Retinal pigment epithelial cell (primary cell): Measurements from ENCODE around the gene CCDC185.

Experiments
- DNase-seq: peaks from one replicate; pipeline ENCODE4 v3.0.0-alpha.2; 2010; ENCODE audit warnings: low read depth
- H3K4me3 ChIP-seq: 2 replicates; pipeline ENCODE4 v1.5.1; 2011; ENCODE audit warnings: mild to moderate bottlenecking, low read length, control low read depth, moderate library complexity
- TF ChIP-seq, protein P1 (sequence below): conservative IDR thresholded peaks from 2 replicates; pipeline ENCODE4 v1.5.1; 2011; ENCODE audit warnings: low read depth, low read length, control low read depth, inconsistent platforms

Gene CCDC185

DNA sequence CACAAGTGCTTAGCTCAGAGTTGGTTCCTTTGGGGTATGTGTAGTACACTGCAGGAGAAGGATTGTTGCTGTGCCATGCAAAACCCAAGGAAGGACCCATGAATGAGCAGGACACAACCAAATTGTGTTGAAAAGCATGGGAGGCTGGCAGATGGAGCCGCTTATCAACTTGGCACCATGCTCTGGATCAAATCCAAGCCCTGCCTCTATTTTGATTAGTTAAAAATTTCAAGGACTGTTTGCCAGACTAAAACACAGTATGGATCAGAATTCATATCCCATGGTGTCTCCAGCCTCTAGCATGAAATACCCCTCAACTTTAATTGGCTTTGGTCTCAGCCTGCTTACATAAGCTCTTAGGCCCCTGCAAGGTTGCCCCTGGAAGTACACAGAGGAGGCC is 27.8 kb downstream of the CCDC185 start:
- TF ChIP-seq, protein P1, sequence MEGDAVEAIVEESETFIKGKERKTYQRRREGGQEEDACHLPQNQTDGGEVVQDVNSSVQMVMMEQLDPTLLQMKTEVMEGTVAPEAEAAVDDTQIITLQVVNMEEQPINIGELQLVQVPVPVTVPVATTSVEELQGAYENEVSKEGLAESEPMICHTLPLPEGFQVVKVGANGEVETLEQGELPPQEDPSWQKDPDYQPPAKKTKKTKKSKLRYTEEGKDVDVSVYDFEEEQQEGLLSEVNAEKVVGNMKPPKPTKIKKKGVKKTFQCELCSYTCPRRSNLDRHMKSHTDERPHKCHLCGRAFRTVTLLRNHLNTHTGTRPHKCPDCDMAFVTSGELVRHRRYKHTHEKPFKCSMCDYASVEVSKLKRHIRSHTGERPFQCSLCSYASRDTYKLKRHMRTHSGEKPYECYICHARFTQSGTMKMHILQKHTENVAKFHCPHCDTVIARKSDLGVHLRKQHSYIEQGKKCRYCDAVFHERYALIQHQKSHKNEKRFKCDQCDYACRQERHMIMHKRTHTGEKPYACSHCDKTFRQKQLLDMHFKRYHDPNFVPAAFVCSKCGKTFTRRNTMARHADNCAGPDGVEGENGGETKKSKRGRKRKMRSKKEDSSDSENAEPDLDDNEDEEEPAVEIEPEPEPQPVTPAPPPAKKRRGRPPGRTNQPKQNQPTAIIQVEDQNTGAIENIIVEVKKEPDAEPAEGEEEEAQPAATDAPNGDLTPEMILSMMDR: no peak
- DNase-seq: no peak
- H3K4me3 ChIP-seq: no peak overlapping the region

DNA sequence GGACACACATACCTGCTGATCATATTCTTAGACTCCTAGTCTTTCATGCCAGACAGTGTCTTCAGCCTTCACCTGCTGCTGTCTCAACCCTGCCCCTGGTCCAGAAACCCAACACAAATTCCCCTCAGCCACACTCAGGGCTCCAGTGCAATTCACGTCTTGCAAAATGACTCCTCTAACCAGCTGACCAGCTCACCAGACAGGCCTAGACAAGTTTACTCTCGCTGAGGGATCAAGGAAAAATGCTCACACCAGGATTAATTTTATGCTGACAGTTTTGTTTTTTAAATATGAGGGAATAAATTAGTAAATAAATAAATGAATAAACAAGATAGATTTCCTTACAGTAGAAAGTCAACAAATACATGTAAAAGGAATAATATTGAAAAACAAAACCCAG is 28.5 kb downstream of the CCDC185 start:
- TF ChIP-seq, protein P1: no peak
- no peak overlapping the region for H3K4me3 ChIP-seq
- DNase-seq: no peak

DNA sequence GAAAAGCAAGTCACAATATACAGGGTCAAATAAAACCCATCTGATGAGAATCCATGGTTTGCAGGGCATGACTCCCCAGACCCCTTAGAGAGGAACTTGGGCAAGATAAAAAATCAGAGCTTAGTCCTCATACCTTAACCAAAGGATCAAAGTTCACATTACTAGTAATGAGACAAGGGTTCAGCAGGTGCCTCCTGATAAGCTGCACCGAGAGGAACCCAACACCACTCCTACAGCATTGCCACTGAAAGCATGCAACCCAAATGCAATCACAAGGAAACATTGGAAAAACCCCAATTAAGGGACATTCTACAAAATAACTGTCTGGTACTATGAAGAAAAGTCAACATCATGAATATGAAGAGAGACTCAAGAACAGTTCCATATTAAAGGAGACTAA is 29.7 kb downstream of the CCDC185 start:
- DNase-seq: no peak
- TF ChIP-seq, protein P1: no peak
- H3K4me3 ChIP-seq: no peak overlapping the region

DNA sequence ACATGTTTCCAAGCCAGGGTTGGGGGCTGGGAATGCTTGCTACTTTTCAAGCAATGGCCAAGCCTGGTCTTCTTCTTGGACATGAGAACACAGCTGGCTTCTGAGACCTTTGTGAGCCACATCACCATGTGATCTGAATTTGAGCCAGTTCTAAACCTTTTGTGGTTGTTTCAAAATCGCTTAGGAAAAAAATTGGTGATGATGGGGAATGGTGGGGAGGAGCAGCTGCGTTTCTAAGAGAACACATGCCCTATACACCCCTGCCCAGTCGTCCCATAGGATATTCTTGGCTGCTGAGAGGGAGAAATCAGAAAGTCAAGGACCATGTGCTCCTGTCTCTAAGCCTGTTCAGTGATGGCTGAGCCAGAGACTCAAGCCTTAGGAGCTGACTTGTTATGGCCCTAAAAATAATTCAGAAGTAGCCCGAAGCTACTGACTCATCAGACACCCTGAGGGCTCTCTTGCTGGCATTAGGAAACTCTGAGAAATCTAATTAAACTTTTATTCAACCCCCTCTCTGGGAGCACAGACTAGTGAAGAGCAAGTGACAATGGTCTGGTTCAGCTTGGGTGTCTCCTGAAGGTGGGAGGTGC is 30.5 kb downstream of the CCDC185 start:
- DNase-seq: no peak
- TF ChIP-seq, protein P1: no peak

DNA sequence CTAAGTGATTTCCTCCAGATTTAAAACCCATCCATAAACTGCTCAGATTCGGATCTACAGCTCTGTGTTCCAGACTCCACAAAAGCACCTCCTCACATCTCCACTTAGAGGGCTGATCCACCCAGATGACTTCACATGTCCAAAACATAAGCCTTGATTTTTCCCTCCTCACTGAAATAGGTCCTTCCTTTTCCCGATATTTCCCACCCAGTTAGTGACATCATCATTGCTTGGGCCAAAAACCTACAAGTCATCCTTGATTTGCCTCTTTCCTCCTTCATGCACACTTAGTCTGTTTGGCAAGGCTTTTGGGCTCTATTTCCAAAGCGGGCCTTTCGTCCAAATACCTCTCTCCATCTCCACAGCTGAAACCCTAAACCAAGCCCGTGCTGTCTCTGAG is 32.3 kb downstream of the CCDC185 start:
- TF ChIP-seq, protein P1: no peak

More for the DNA sequence above, 30.5 kb downstream of the CCDC185 start:
- H3K4me3 ChIP-seq: no peak overlapping the region

DNA sequence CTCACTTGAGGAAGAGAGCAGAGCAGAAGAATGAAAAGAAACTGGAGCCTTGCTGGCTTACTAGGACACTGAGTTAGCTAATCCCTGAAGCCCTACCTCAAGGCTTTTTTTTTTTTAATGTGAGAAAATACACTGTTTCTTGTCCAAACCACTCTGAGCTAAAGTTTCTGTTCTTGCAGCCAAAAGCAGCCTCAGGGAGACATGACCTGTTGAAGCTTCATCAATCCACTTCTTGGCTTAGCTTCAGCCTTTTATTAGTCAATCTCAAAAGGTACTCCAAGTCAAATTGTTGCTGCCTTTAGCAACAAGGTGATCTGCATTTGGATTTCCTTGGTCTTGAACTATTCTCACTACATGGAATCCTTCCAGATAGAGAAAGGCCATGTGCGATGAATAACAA is 33.7 kb downstream of the CCDC185 start:
- DNase-seq: no peak

More for the DNA sequence above, 32.3 kb downstream of the CCDC185 start:
- DNase-seq: no peak
- no peak overlapping the region for H3K4me3 ChIP-seq

DNA sequence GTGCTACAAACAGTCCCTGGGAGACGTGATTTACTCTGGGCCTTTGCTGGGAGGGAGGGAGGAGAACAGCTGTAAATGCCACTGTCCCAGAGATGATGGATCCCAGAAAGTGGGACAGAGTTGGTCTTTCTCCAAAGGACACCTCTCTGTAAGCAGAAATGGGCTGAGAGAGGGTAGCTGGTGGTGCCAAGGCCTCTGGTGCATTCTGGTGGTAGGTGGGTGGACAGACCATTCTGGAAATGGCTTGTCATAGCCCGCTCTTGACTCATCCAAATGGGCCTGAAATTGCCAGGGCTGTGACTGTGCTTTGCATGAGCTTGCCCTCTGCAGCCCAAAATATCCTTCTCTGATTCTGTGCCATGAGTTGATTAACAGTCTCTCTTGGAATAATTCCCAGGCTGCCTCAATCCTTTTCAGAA is 36.1 kb downstream of the CCDC185 start:
- TF ChIP-seq, protein P1: no peak
- no peak for DNase-seq
- H3K4me3 ChIP-seq: no peak overlapping the region

More for the DNA sequence above, 33.7 kb downstream of the CCDC185 start:
- TF ChIP-seq, protein P1: no peak
- no peak overlapping the region for H3K4me3 ChIP-seq
